ENCODE data around the gene HSF2BP.
"Not testable (repeated sequence)": the region's sequence is repeated elsewhere in the genome, so short reads cannot be mapped to it uniquely, and the experiment has no call there.

Gene HSF2BP

GRCh38 chr21:43516860-43517627, 142.2 kb downstream of the HSF2BP start:
- DNase-seq (ENCODE audit: low read depth, low spot score): not testable (repeated sequence)

GRCh38 chr21:43516295-43516847, 142.9 kb downstream of the HSF2BP start:
- DNase-seq (ENCODE audit: low read depth, low spot score): not testable (repeated sequence)

DNA sequence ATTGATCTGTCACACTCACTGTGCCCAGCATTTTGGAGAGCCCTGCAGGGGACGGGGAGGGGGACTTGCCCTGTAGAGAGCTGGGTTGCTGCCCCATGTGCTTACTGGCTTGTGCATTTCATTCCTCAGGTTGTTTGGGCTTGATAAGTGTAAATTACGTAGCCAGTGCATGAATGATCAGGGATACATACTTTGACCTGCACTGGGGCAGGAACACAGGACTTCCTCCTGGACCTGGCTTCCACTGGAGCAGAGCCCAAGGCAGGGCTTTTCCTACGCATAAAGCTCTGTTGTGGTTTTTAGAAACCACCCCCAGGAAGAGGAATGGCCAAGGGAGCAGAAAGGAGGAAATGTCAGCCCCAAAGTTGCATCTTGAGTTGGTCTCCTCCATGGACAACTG, 144.5 kb downstream of the HSF2BP start:
- not testable (repeated sequence) for DNase-seq (ENCODE audit: low read depth, low spot score)

GRCh38 chr21:43513023-43513422, 146.3 kb downstream of the HSF2BP start:
- not testable (repeated sequence) for DNase-seq (ENCODE audit: low read depth, low spot score)

DNA sequence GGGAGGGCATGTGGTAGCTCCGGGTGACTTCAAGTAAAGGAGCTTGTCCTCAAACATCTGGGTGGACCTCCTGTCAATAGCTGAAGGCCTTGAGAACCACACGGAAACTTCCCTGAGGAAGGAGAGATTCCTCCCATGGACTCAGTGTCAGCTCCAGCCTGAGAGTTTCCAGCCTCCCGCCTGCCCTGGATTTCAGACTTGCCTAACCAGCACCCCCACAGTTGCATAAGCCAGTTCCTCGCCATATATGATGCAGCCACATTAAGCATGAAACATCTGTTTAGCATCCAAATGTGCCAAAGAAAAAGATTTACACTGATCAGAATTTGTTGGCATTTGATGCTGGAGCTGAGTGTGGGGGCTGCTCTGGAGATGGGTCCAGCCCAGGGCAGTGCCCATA, 148.1 kb downstream of the HSF2BP start:
- not testable (repeated sequence) for DNase-seq (ENCODE audit: low read depth, low spot score)

GRCh38 chr21:43510669-43511068, 148.6 kb downstream of the HSF2BP start:
- not testable (repeated sequence) for DNase-seq (ENCODE audit: low read depth, low spot score)

DNA sequence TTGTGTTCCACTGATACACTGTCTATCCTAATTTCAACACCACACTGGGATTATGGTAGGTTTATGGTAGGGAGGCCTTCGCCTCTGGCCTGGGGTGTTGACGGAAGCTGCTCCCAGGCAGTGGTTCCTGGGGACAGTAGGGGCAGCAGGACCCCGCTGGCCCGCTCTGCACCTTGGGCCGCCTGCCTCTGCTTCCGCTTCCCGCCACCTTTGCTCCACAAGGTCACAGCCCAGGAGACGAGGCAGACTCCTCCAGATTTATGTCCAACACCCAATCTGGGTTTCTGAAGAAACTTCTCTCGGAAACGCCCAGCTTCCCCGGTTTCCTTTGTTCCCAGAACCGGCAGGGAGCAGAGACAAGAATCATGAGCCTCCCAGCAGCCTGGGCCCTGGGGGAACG, 155.4 kb downstream of the HSF2BP start:
- DNase-seq (ENCODE audit: low read depth, low spot score): not testable (repeated sequence)

GRCh38 chr21:43503075-43503750, 156.1 kb downstream of the HSF2BP start:
- DNase-seq (ENCODE audit: low read depth, low spot score): not testable (repeated sequence)

DNA sequence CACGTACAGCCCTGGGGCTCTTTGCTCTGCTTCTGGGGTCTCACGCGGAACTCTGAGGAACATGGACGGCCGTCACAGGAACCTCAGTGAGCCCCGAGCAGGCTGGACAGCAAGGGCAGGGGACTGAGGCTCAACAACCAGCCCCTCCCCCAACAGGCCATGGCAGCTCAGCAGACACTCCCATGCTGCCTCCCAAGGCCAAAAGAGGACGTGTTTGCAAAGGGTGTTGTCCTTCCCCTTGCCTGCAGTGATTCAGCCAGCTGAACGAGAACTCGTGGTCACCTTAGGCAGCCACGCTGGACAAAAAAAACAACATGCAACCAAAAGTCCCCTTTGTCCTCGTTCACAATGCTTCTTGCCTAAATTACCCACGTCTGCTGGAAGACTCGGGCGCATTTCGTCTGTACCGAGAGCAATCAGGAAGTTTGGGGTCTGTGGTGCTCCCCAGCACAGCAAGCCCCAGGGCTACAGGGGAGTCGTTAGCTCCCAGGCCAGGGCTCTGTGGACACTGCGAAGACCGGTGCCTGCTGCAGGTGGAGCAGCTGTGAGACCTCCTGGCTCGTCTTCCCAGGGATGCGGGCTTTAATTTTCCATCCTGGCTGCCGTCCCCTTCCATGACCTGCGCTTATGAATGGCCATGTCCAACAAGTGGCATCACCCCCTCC, 156.7 kb downstream of the HSF2BP start:
- DNase-seq (ENCODE audit: low read depth, low spot score): not testable (repeated sequence)

DNA sequence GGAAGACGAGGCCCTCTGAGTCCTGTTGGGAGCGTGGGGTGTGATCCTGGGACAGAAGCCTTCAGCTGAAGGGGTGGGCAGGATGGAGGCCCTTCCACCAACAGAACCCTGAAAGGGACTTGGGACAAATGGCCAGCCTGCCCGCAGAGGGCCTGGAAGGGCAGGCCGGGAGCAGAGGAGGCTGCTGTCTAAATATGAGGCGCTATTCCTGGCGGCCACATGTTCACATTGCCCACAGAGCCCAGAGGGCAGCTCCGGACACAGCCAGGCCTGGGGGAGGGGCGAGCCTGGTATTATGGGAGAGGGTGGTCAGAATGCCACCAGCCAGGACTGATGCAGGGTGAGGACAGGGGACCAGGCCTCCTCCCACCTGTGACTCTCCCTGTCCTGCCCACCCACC, 160.4 kb downstream of the HSF2BP start:
- DNase-seq (ENCODE audit: low read depth, low spot score): not testable (repeated sequence)

DNA sequence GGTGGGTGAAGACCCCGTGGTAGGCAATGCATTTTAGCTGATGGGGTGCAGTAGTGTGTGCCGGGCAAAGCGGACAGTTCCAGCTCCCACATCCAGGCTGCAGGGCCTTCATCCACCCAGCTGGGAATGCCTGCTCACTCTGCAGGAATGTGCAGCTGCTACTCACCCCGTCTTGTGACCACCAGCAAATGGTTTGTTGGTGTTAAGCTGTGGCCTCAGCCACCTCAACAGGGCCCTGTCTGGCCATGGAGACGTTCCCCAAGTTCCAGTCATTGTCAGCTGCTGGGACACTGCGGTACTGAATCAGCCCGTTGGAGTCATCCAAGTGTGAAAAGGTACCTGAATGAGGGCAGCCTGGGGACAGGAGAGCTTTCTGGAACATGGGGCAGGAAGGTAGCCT, 161.2 kb downstream of the HSF2BP start:
- not testable (repeated sequence) for DNase-seq (ENCODE audit: low read depth, low spot score)

DNA sequence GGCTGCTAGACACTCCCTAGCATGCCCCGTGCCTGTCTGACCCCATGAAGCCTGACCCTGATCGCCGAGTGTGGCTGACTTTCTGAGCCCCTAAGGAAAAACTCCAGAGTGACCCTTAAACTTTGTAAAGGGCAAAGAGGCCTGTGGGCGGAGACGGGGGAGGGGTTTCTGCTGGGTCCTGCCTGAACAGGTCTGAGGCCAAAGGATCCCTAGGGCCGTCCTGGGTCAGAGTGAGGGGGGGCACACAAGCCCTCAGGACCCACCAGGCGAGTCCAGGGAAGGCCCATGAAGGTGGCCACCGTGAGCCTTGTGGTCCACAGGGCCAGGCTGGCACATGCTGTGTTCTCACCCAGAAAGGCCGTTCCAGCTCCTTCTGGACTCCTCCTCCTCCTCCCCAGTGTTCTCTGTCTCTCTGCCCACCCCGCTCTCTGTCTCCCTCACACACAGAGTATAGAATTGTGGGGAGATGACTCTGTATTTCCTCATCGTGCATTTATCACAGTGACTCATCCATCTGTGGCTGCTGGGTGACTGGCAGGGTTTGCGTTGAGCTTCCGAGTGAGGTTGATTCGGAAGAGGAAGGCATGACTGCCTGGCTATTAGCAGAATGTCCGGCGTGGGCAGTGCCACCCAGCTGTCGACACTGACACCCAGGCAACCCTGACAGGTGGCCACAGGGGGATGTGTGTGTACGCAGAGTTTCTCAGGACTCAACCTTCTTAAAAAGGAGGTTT, 164.8 kb downstream of the HSF2BP start:
- not testable (repeated sequence) for DNase-seq (ENCODE audit: low read depth, low spot score)

DNA sequence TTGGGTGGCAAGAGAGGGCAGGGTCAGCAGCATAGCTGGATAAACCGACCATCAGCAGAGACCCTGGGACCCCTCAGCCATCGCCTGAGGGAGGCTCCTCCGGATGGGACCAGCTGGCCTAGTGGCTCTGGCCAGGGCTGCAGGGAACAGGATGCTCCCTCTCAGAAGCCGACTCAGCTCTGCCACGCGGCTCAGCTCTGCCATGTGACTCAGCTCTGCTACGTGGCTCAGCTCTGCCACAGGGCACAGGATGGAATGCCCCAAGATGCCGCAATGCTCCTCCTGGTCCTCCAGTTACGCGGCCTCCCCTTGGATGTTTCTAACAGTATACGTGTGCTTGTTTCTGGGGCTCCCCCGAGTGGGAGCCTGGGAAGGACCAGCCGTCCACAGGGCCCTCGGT, 165.8 kb downstream of the HSF2BP start:
- DNase-seq (ENCODE audit: low read depth, low spot score): not testable (repeated sequence)

- not testable (repeated sequence) for DNase-seq (ENCODE audit: low read depth, low spot score)
Observed at GRCh38 chr21:43488235-43488634, 171.1 kb downstream of the HSF2BP start.

DNA sequence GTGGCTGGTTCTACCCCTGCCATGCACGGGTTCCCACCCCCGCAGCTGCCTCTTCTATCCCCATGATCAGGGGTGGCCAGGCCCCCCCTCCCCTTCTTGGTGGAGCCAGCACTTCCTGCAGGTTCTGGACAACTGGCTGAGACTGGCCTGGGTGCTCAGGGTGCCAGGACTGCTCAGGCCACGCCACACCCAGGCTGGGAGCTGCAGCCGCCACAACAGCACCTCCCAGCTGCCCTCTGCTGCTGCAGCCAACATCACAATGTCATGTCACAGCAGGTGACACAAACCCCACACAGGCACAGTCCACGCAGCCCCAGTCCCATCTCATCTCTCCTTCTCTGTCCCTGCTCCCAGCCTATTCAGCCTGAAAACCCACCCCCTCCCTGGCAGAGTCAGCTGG, 173.2 kb downstream of the HSF2BP start:
- not testable (repeated sequence) for DNase-seq (ENCODE audit: low read depth, low spot score)

GRCh38 chr21:43485016-43485415, 174.3 kb downstream of the HSF2BP start:
- not testable (repeated sequence) for DNase-seq (ENCODE audit: low read depth, low spot score)

DNA sequence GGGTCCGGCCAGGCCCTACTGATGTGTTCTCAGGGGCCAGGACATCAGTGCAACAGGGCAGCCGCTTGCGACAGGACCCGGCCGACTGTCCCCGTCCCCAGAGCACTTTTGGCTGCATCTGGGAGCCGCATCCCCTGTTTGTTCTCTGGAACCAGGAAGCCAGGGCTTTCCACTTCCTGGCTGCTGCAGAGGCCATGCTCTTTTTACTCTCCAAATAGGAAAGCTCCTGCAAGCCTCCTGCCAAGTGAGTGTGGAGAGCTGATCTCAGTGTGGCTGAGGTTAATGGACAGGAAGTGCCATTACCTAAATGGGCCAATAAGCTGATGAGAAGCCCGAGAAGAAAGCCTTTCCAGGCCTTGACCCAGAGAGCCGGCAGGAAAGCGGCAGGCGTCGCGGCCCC, 180.1 kb downstream of the HSF2BP start:
- not testable (repeated sequence) for DNase-seq (ENCODE audit: low read depth, low spot score)

All from brain pericyte (primary cell).